OCI-LY1 (cell line): ENCODE data around the gene SLC5A12.

Source experiments
- H2AFZ ChIP-seq: fragments of 200-600 bp; sonication (generic), shearing (Covaris generic); 2 replicates; pipeline ENCODE4 v1.6.0; 2014; ENCODE audit warnings: antibody characterized with exemption, mild to moderate bottlenecking, low read length
- H3F3A ChIP-seq: fragments of 200-600 bp; sonication (generic), shearing (Covaris generic); 2 replicates; pipeline ENCODE4 v1.6.0; 2014; ENCODE audit warnings: mild to moderate bottlenecking, antibody characterized with exemption, low read length, moderate library complexity; ENCODE audit not compliant: insufficient read depth
- H3K27ac ChIP-seq: fragments of 200-600 bp; sonication (generic); 2 replicates; pipeline ENCODE4 v1.5.1; 2014; ENCODE audit warnings: low read length, mixed run types, mild to moderate bottlenecking, low read depth; ENCODE audit not compliant: poor library complexity, severe bottlenecking
- H3K27me3 ChIP-seq: fragments of 200-600 bp; sonication (generic); 2 replicates; pipeline ENCODE4 v1.6.0; 2014; ENCODE audit warnings: antibody characterized with exemption, mild to moderate bottlenecking, low read length, moderate library complexity; ENCODE audit not compliant: insufficient read depth
- H3K36me3 ChIP-seq: fragments of 200-600 bp; sonication (generic); 2 replicates; pipeline ENCODE4 v1.6.1; 2014; ENCODE audit warnings: mild to moderate bottlenecking, antibody characterized with exemption, low read length, moderate library complexity, mixed read lengths; ENCODE audit not compliant: insufficient read depth
- H3K4me1 ChIP-seq: fragments of 200-600 bp; sonication (generic); 2 replicates; pipeline ENCODE4 v1.5.1; 2014; ENCODE audit warnings: mild to moderate bottlenecking, low read length, moderate library complexity; ENCODE audit not compliant: insufficient read depth, severe bottlenecking
- H3K4me2 ChIP-seq: fragments of 200-600 bp; sonication (generic), shearing (Covaris generic); 2 replicates; pipeline ENCODE4 v1.6.1; 2014; ENCODE audit warnings: low read length
- H3K4me3 ChIP-seq: fragments of 200-600 bp; sonication (generic); 2 replicates; pipeline ENCODE4 v1.5.1; 2014; ENCODE audit warnings: low read length, low read depth, mild to moderate bottlenecking, mixed read lengths; ENCODE audit not compliant: poor library complexity, severe bottlenecking
- H3K79me2 ChIP-seq: fragments of 200-600 bp; shearing (Covaris generic); 2 replicates; pipeline ENCODE4 v1.6.1; 2016; ENCODE audit warnings: mixed run types, low read length, mixed read lengths; ENCODE audit not compliant: insufficient read depth
- H3K9ac ChIP-seq: fragments of 200-600 bp; sonication (generic), shearing (Covaris generic); 2 replicates; pipeline ENCODE4 v1.6.1; 2014; ENCODE audit warnings: mild to moderate bottlenecking, low read length, mixed read lengths
- H3K9me2 ChIP-seq: fragments of 200-600 bp; sonication (generic), shearing (Covaris generic); 2 replicates; pipeline ENCODE4 v1.6.1; 2014; ENCODE audit warnings: low read depth, mild to moderate bottlenecking, low read length, mixed read lengths
- H3K9me3 ChIP-seq: fragments of 200-600 bp; shearing (Covaris generic); 2 replicates; pipeline ENCODE4 v1.6.1; 2014; ENCODE audit warnings: low read length, mixed read lengths
- H4K20me1 ChIP-seq: fragments of 200-600 bp; sonication (generic), shearing (Covaris generic); 2 replicates; pipeline ENCODE4 v1.6.0; 2016; ENCODE audit warnings: mild to moderate bottlenecking, low read length; ENCODE audit not compliant: insufficient read depth
- EZH2 ChIP-seq: fragments of 200-600 bp; sonication (generic), shearing (Covaris generic); IDR thresholded peaks from 2 replicates; pipeline ENCODE4 v1.8.0; 2017; ENCODE audit warnings: borderline replicate concordance, mixed run types, mild to moderate bottlenecking, antibody characterized with exemption, low read length, moderate library complexity, mixed read lengths
- TF ChIP-seq, protein P1 (sequence below): fragments of 200-600 bp; sonication (generic), shearing (Covaris generic); IDR thresholded peaks from 2 replicates; pipeline ENCODE4 v1.5.1; 2017; ENCODE audit warnings: mild to moderate bottlenecking, antibody characterized with exemption, low read length, moderate library complexity, mixed read lengths

SLC5A12 gene

DNA sequence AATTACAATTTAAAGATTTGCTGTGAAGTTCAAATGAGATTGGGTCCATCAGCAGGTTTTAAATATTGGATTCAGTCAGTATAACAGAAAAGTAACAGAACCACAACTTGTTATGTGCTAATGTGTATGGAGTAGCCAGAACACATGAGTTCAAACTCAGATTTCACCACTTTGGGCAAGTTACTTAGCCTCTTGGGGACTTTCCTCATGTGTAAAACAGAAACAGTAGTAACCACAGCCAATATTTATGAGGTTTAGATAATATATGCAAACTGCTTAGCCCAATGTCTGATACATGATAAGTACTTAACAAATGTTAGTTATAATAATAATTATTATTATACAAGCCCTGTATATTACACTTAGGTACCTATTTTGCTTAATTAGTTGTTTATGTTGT lies 21.8 kb upstream of the SLC5A12 start:
- Histone ChIP-seq H3K27ac (no peak overlapping the region), H2AFZ (no peak overlapping the region), H3K27me3 (no peaks in the 10 kb centered on the region), H3F3A (no peaks in the 10 kb centered on the region), H3K79me2 (no peaks in the 10 kb centered on the region), H3K9me2 (no peaks in the 10 kb centered on the region), H4K20me1 (no peaks in the 10 kb centered on the region), H3K4me2 (no peak overlapping the region), H3K9ac (no peak overlapping the region), H3K4me1 (no peaks in the 10 kb centered on the region), H3K9me3 (no peaks in the 10 kb centered on the region), H3K36me3 (no peaks in the 10 kb centered on the region), H3K4me3 (no peak overlapping the region)
- TF ChIP-seq, protein P1, sequence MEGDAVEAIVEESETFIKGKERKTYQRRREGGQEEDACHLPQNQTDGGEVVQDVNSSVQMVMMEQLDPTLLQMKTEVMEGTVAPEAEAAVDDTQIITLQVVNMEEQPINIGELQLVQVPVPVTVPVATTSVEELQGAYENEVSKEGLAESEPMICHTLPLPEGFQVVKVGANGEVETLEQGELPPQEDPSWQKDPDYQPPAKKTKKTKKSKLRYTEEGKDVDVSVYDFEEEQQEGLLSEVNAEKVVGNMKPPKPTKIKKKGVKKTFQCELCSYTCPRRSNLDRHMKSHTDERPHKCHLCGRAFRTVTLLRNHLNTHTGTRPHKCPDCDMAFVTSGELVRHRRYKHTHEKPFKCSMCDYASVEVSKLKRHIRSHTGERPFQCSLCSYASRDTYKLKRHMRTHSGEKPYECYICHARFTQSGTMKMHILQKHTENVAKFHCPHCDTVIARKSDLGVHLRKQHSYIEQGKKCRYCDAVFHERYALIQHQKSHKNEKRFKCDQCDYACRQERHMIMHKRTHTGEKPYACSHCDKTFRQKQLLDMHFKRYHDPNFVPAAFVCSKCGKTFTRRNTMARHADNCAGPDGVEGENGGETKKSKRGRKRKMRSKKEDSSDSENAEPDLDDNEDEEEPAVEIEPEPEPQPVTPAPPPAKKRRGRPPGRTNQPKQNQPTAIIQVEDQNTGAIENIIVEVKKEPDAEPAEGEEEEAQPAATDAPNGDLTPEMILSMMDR: no peak
- no peak for TF ChIP-seq EZH2

DNA sequence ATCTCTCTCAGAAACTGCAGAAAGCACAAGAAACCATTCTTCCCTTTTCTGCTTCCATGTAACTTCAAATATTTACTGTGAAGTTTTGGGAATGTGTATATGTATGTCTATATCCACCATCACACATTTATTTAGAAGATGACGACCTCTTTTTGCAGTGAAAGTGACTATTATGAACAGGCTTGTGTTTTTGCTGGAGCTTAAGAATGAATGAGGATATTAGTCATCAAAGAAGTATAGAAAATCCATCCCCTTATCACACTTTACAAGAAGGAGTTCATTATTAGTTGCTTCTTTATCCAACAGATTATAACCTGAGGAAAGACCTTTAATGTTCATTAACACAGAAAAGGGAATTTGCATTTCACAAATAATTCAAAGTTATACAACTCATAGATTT lies 21.1 kb upstream of the SLC5A12 start:
- Histone ChIP-seq H3K36me3 (no peaks in the 10 kb centered on the region), H3K4me3 (no peak overlapping the region), H4K20me1 (no peaks in the 10 kb centered on the region), H2AFZ (no peak overlapping the region), H3K9ac (no peak overlapping the region), H3K79me2 (no peaks in the 10 kb centered on the region), H3F3A (no peaks in the 10 kb centered on the region), H3K27me3 (no peaks in the 10 kb centered on the region), H3K4me1 (no peaks in the 10 kb centered on the region), H3K9me2 (no peaks in the 10 kb centered on the region), H3K4me2 (no peak overlapping the region), H3K9me3 (no peaks in the 10 kb centered on the region), H3K27ac (no peak overlapping the region)
- TF ChIP-seq EZH2: no peak
- TF ChIP-seq, protein P1: no peak

DNA sequence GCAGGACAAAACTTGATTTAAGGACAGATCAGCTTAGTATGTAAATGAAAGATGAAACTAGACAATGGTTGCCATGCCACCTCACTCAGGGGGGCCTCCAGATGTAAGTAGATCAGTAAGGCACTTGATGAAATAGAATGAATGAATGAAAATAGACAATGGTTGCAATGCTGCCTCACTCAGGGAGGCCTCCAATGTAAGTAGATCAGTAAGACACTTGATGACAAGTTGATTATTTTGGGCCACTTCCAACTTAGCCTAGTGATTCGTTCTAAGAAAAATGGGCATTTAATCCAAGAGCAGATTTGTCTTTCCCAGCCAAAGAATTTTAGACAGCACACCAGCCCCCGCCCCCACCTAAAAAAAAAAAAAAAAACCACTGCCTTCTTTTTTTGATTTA lies 19.2 kb upstream of the SLC5A12 start:
- Histone ChIP-seq H3K9me2 (no peaks in the 10 kb centered on the region), H4K20me1 (no peaks in the 10 kb centered on the region), H3K4me1 (no peaks in the 10 kb centered on the region), H3K79me2 (no peaks in the 10 kb centered on the region), H3K4me2 (no peak overlapping the region), H3K27me3 (no peaks in the 10 kb centered on the region), H2AFZ (no peak overlapping the region), H3K9ac (no peak overlapping the region), H3F3A (no peaks in the 10 kb centered on the region), H3K36me3 (no peaks in the 10 kb centered on the region), H3K4me3 (no peak overlapping the region), H3K27ac (no peak overlapping the region), H3K9me3 (no peaks in the 10 kb centered on the region)
- TF ChIP-seq, protein P1: no peak
- TF ChIP-seq EZH2: no peak
